ENCODE data around the gene PGRMC1. TPM values are rescaled to one million over a fixed set of nuclear protein-coding genes. Genes with fewer than 3 reads are reported as not detected.

The PGRMC1 gene
- total RNA-seq, 1 donor from 2014 or later: 122 TPM

Other genes starting within 250 kb of the PGRMC1 start
- not detected for gene CT47C1, start 163.3 kb upstream of the PGRMC1 start, total RNA-seq
- 0.10 TPM for gene KIAA1210, start 108.5 kb upstream of the PGRMC1 start, total RNA-seq
- 8.8 TPM for gene SLC25A43, start 163.1 kb downstream of the PGRMC1 start, total RNA-seq
- 114 TPM for gene SLC25A5, start 232.2 kb downstream of the PGRMC1 start, total RNA-seq

All from skin of body (tissue), 1 donor.